HepG2 (cell line): ENCODE data around the gene THAP3. TPM values are rescaled to one million over a fixed set of nuclear protein-coding genes. Genes with fewer than 3 reads are reported as not detected.
A peak's percentile ranks its signal among the peaks of the same experiment; 100 is the strongest.

Experiments used
- BRCA1 ChIP-seq: sonication (generic); formaldehyde crosslinking; IDR thresholded peaks from 2 replicates; pipeline ENCODE4 v1.4.0; 2020; ENCODE audit warnings: missing genetic modification reagents
- BRD4 ChIP-seq: sonication (generic); formaldehyde crosslinking; IDR thresholded peaks from 2 replicates; pipeline ENCODE4 v1.4.0; 2020; ENCODE audit warnings: missing genetic modification reagents
- ELF3 ChIP-seq: IDR thresholded peaks from 2 replicates; pipeline ENCODE4 v1.6.1; 2016; ENCODE audit warnings: missing genetic modification reagents, missing compliant biosample characterization
- FIP1L1 ChIP-seq: fragments of 200-400 bp; formaldehyde crosslinking; IDR thresholded peaks from 2 replicates; pipeline ENCODE4 v1.6.1; 2018; ENCODE audit warnings: low read depth, mild to moderate bottlenecking, low read length, moderate library complexity, borderline replicate concordance; ENCODE audit not compliant: insufficient read depth
- GABPB1 ChIP-seq: IDR thresholded peaks from 2 replicates; pipeline ENCODE4 v1.6.1; 2016; ENCODE audit warnings: mild to moderate bottlenecking, missing genetic modification reagents, moderate library complexity, missing compliant biosample characterization
- GFI1 ChIP-seq: sonication (generic); formaldehyde crosslinking; IDR thresholded peaks from 2 replicates; pipeline ENCODE4 v1.5.0; 2020; ENCODE audit warnings: missing genetic modification reagents, mild to moderate bottlenecking, borderline replicate concordance
- IRX3 ChIP-seq: sonication (generic); formaldehyde crosslinking; IDR thresholded peaks from 2 replicates; pipeline ENCODE4 v1.8.1; 2023; ENCODE audit warnings: mild to moderate bottlenecking, low read depth, missing genetic modification reagents, borderline replicate concordance
- KMT2A ChIP-seq: sonication (generic); formaldehyde crosslinking; IDR thresholded peaks from 2 replicates; pipeline ENCODE4 v1.4.0; 2020; ENCODE audit warnings: missing genetic modification reagents
- LCORL ChIP-seq, 2 experiments: fragments of 450-650 bp in 1 of 2; sonication (generic) in 1 of 2; formaldehyde crosslinking in 1 of 2; IDR thresholded peaks; 2 replicates each; pipeline versions ENCODE4 v1.5.0 to v1.6.1; 2017 to 2020; ENCODE audit warnings: antibody characterized with exemption in 1 of 2, missing genetic modification reagents in 1 of 2
- MBNL3 ChIP-seq: fragments of 250-450 bp; sonication (Bioruptor Pico); conservative IDR thresholded peaks from 2 replicates; pipeline ENCODE4 v1.8.0; 2022; ENCODE audit warnings: mild to moderate bottlenecking, inconsistent platforms
- PHF8 ChIP-seq: sonication (generic); formaldehyde crosslinking; IDR thresholded peaks from 2 replicates; pipeline ENCODE4 v1.5.0; 2020; ENCODE audit warnings: missing genetic modification reagents
- RBM22 ChIP-seq: fragments of 200-400 bp; formaldehyde crosslinking; optimal IDR thresholded peaks from 2 replicates; pipeline ENCODE3; 2017; ENCODE audit warnings: mild to moderate bottlenecking, low read length, moderate library complexity
- SKI ChIP-seq: fragments of 450-650 bp; IDR thresholded peaks from one replicate; pipeline ENCODE4 v1.6.1; 2018; ENCODE audit warnings: mild to moderate bottlenecking; ENCODE audit not compliant: partially characterized antibody
- TBX2 ChIP-seq: sonication (generic); formaldehyde crosslinking; IDR thresholded peaks from 2 replicates; pipeline ENCODE4 v1.5.0; 2020; ENCODE audit warnings: missing genetic modification reagents, mild to moderate bottlenecking, borderline replicate concordance
- TFDP2 ChIP-seq: sonication (generic); formaldehyde crosslinking; IDR thresholded peaks from 2 replicates; pipeline ENCODE4 v1.4.0; 2020; ENCODE audit warnings: missing genetic modification reagents
- ZBTB3 ChIP-seq: sonication (generic); formaldehyde crosslinking; IDR thresholded peaks from 2 replicates; pipeline ENCODE4 v1.4.0; 2020; ENCODE audit warnings: low read depth, mild to moderate bottlenecking, moderate library complexity, missing genetic modification reagents, borderline replicate concordance
- ZBTB38 ChIP-seq: sonication (generic); formaldehyde crosslinking; IDR thresholded peaks from 2 replicates; pipeline ENCODE4 v1.5.1; 2020; ENCODE audit warnings: mild to moderate bottlenecking, missing genetic modification reagents
- ZNF138 ChIP-seq: sonication (generic); formaldehyde crosslinking; IDR thresholded peaks from 2 replicates; pipeline ENCODE4 v1.5.0; 2020; ENCODE audit warnings: mild to moderate bottlenecking, low read depth, missing genetic modification reagents
- ZNF160 ChIP-seq: sonication (generic); formaldehyde crosslinking; IDR thresholded peaks from 2 replicates; pipeline ENCODE4 v1.8.0; 2022; ENCODE audit warnings: mild to moderate bottlenecking, inconsistent platforms, missing genetic modification reagents
- ZNF331 ChIP-seq: sonication (generic); formaldehyde crosslinking; IDR thresholded peaks from 2 replicates; pipeline ENCODE4 v1.4.0; 2020; ENCODE audit warnings: missing genetic modification reagents
- ZNF460 ChIP-seq: sonication (generic); formaldehyde crosslinking; IDR thresholded peaks from 2 replicates; pipeline ENCODE4 v1.5.1; 2020; ENCODE audit warnings: missing genetic modification reagents, mild to moderate bottlenecking, borderline replicate concordance
- ZNF484 ChIP-seq: sonication (generic); formaldehyde crosslinking; IDR thresholded peaks from 2 replicates; pipeline ENCODE4 v1.5.1; 2020; ENCODE audit warnings: mild to moderate bottlenecking, low read depth, missing genetic modification reagents, borderline replicate concordance
- ZNF616 ChIP-seq: sonication (generic); formaldehyde crosslinking; IDR thresholded peaks from 2 replicates; pipeline ENCODE4 v1.5.0; 2020; ENCODE audit warnings: low read depth, mild to moderate bottlenecking, missing genetic modification reagents
- ZNF713 ChIP-seq: sonication (generic); formaldehyde crosslinking; IDR thresholded peaks from 2 replicates; pipeline ENCODE4 v1.4.0; 2020; ENCODE audit warnings: mild to moderate bottlenecking, missing genetic modification reagents
- polyA plus RNA-seq, 8 experiments: library from polyadenylated mRNA; depleted of rRNA in 3 of 8; stranded (reverse) in 7 of 8; unstranded in 1 of 8; fragments of >200 nt; fragmentation: Illumina TruSeq in 4 of 8; extraction: Trizol in 4 of 8; gene quantifications; 2 replicates each; pipeline versions ENCODE4 v1.2.1 to v1.2.3, GENCODE V29; 2011 to 2016; ENCODE audit warnings: low read depth in 4 of 8, missing spikeins in 1 of 8, mixed read lengths in 1 of 8; ENCODE audit not compliant: insufficient read depth in 1 of 8
- total RNA-seq, 5 experiments: library from RNA; depleted of rRNA; stranded (reverse); fragments of >200 nt; fragmentation: Illumina TruSeq; extraction: Trizol; gene quantifications; 2 replicates each; pipeline ENCODE4 v1.2.3, GENCODE V29; 2016; ENCODE audit warnings: low read depth in 1 of 5
- TF ChIP-seq, protein P1 (sequence below): IDR thresholded peaks from 2 replicates; pipeline ENCODE4 v1.6.1; 2016; ENCODE audit warnings: low read depth, borderline replicate concordance
- TF ChIP-seq, protein P2 (sequence below): sonication (generic); formaldehyde crosslinking; IDR thresholded peaks from 2 replicates; pipeline ENCODE4 v1.5.1; 2020; ENCODE audit warnings: mild to moderate bottlenecking, missing genetic modification reagents, moderate library complexity

Gene THAP3
- total and polyA plus RNA-seq, 2 of the 13 experiments (the other 11 are each of a cell fraction or from before 2014, with no cell fraction given): 10.3 to 14.9 TPM

GRCh38 chr1:6602669-6603237 lies 21.9 kb upstream of the THAP3 start, which contains the start of gene KLHL21 (continued):
- TF ChIP-seq SKI: peak; percentile 73
- peak; percentile 55; the same call in 1 of the 2 replicates for TF ChIP-seq ZBTB3 (CRISPR knock-in tag)
- 0 out of 2 replicates have a peak, but pooled peaks have one; percentile 62 for TF ChIP-seq KMT2A
- peak; percentile 18; the same call in 1 of the 2 replicates for TF ChIP-seq TFDP2
- TF ChIP-seq ZNF713 (CRISPR knock-in tag): no peak
- peak; percentile 59; the same call in 1 of the 2 replicates for TF ChIP-seq BRD4
- TF ChIP-seq GFI1: 0 out of 2 replicates have a peak, but pooled peaks have one; percentile 48
- TF ChIP-seq ZBTB38 (CRISPR knock-in tag): peak; percentile 71; the same call in 1 of the 2 replicates
- TF ChIP-seq FIP1L1: no peak
- TF ChIP-seq ZNF138: no peak; the same call in 1 of the 2 replicates
- peak; percentile 63 for TF ChIP-seq ELF3
- TF ChIP-seq, protein P1, sequence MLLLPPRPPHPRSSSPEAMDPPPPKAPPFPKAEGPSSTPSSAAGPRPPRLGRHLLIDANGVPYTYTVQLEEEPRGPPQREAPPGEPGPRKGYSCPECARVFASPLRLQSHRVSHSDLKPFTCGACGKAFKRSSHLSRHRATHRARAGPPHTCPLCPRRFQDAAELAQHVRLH (CRISPR knock-in tag): 0 out of 2 replicates have a peak, but pooled peaks have one; percentile 29
- peak; percentile 70; the same call in 1 of the 2 replicates for TF ChIP-seq PHF8 (CRISPR knock-in tag)
- no peak for TF ChIP-seq BRCA1 (CRISPR knock-in tag)
- no peak for TF ChIP-seq ZNF460 (CRISPR knock-in tag)
- TF ChIP-seq GABPB1 (CRISPR knock-in tag): peak; percentile 38
- TF ChIP-seq TBX2 (CRISPR knock-in tag): peak; percentile 51; the same call in 1 of the 2 replicates
- TF ChIP-seq ZNF484 (CRISPR knock-in tag): no peak
- TF ChIP-seq ZNF616 (CRISPR knock-in tag): peak; percentile 14; the same call in 1 of the 2 replicates
- TF ChIP-seq ZNF160 (CRISPR knock-in tag): peak; percentile 78; the same call in 1 of the 2 replicates
- TF ChIP-seq MBNL3: no peak
- peak; percentile 9; the same call in 1 of the 2 replicates for TF ChIP-seq ZNF331 (CRISPR knock-in tag)
- 0 out of 2 replicates have a peak, but pooled peaks have one; percentile 44 for TF ChIP-seq IRX3 (CRISPR knock-in tag)
- TF ChIP-seq, protein P2, sequence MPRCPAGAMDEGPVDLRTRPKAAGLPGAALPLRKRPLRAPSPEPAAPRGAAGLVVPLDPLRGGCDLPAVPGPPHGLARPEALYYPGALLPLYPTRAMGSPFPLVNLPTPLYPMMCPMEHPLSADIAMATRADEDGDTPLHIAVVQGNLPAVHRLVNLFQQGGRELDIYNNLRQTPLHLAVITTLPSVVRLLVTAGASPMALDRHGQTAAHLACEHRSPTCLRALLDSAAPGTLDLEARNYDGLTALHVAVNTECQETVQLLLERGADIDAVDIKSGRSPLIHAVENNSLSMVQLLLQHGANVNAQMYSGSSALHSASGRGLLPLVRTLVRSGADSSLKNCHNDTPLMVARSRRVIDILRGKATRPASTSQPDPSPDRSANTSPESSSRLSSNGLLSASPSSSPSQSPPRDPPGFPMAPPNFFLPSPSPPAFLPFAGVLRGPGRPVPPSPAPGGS: no peak
- TF ChIP-seq LCORL (IDR thresholded peaks at IDR 0.05): no peak
- TF ChIP-seq LCORL (CRISPR knock-in tag; IDR thresholded peaks at IDR 0.05): 0 out of 2 replicates have a peak, but pooled peaks have one; percentile 35
- no peak for TF ChIP-seq RBM22
